ENCODE results near the gene CARM1. TPM values are rescaled to one million over a fixed set of nuclear protein-coding genes. Genes with fewer than 3 reads are reported as not detected.
A peak's percentile ranks its signal among the peaks of the same experiment; 100 is the strongest.

The CARM1 gene
- total RNA-seq, 1 experiment from 2014 or later: 56.2 TPM

DNA sequence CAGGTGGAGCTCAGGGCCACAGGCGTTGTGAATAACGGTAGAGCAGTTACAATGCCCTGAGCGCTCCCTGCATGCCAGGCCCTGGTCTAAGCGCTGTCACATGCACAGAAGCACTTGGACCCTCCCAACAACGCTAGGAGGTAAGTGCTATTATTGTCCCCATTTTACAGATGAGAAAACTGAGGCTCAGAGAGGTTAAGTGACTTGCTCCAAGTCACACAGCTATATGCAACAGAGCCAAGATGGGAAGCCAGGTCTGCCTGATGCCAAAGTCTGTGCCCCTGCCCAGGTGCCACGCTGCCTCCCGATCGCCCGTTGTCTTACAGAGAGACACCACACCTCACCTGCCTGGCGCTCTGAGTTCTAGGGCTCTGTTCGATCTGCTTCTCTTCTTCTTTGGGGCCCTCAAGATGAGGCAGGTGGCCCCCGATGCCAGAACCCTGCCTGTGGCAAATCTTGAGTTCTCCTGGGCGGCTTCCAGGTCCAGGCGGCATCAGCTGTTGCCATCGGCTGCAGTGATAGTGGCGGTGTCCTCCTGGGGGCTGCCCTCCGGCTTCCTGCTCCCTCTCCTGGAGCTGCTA, 37.1 kb downstream of the CARM1 start:
- no peaks in the 10 kb centered on the region for H3K27me3 ChIP-seq (ENCODE audit: low read length)
- POLR2A ChIA-PET (ENCODE audit: unreplicated experiment): no interaction called here

DNA sequence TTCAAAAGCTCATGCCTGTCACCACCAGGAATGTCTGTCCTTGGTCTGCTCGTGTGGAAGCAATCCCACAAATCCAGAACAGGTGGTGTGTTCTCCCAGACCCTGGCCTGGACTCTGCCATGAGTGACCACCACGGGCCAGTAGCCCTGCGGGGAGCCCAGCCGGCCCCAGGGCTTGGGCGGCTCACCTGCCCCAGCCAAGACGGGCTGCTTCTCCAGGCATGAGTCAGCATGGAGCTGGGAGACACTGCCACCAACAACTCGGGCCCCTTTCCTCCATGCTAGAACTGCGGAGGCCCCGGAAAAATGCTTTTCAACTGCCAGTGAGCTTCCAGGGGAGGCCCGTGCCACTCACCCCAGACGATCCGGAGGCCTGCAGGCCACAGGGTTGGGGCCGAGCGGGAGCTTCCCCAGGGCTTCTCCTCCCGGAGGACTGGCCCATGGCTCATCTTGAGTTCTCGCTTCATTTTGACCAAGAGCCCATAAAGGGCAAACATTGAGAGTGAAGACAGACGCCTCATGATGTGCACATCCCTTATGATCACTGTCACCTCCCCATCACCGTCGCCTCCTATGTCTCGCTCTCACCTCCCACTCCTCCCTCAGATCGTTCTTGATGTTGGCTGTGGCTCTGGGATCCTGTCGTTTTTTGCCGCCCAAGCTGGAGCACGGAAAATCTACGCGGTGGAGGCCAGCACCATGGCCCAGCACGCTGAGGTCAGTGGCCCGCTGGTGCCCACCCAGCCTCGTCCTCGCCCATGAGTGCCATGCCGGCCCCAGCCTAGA, 40.4 kb downstream of the CARM1 start:
- ATAC-seq: no peak
- H3K27ac ChIP-seq (ENCODE audit: low read length): no peak overlapping the region
- intact Hi-C loops (cut with micrococcal nuclease): no loop called here
- no TSS peak for BruUV-seq (replicated peaks)
- no peak overlapping the region for H3K4me3 ChIP-seq (ENCODE audit: low read length)
- no peak overlapping the region for H3K4me2 ChIP-seq (ENCODE audit: low read length)
- no peaks in the 10 kb centered on the region for H3K9me3 ChIP-seq (ENCODE audit: low read length)
- DNase-seq: no peak
- H3K27me3 ChIP-seq (ENCODE audit: low read length): no peaks in the 10 kb centered on the region
- TF ChIP-seq, protein P1, sequence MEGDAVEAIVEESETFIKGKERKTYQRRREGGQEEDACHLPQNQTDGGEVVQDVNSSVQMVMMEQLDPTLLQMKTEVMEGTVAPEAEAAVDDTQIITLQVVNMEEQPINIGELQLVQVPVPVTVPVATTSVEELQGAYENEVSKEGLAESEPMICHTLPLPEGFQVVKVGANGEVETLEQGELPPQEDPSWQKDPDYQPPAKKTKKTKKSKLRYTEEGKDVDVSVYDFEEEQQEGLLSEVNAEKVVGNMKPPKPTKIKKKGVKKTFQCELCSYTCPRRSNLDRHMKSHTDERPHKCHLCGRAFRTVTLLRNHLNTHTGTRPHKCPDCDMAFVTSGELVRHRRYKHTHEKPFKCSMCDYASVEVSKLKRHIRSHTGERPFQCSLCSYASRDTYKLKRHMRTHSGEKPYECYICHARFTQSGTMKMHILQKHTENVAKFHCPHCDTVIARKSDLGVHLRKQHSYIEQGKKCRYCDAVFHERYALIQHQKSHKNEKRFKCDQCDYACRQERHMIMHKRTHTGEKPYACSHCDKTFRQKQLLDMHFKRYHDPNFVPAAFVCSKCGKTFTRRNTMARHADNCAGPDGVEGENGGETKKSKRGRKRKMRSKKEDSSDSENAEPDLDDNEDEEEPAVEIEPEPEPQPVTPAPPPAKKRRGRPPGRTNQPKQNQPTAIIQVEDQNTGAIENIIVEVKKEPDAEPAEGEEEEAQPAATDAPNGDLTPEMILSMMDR (conservative IDR thresholded peaks at IDR 0.05; ENCODE audit: low read depth, low read length): no peak
- TF ChIP-seq EZH2phosphoT487 (IDR thresholded peaks at IDR 0.05; ENCODE audit: borderline replicate concordance, low read length): no peak
- no peak for TF ChIP-seq EZH2 (IDR thresholded peaks at IDR 0.05; ENCODE audit: low read length, unreplicated experiment)
- ChIA-PET POLR2A (ENCODE audit: unreplicated experiment) (no interaction called here), CTCF (no interaction called here)
- H3K9me2 ChIP-seq (replicated peaks; ENCODE audit: low read length): no peaks in the 10 kb centered on the region
- H3K9ac ChIP-seq (ENCODE audit: low read length): no peak overlapping the region
- no peaks in the 10 kb centered on the region for H3F3A ChIP-seq (ENCODE audit: low read length, unreplicated experiment)
- H3K79me2 ChIP-seq (ENCODE audit: low read length): no peaks in the 10 kb centered on the region
- H3K4me1 ChIP-seq (ENCODE audit: insufficient read depth, low read length): peaks cover 15% of the 10 kb centered on the region
- H2AFZ ChIP-seq (ENCODE audit: low read length): no peak overlapping the region
- H4K20me1 ChIP-seq (ENCODE audit: low read length): no peaks in the 10 kb centered on the region
- peaks cover 21% of the 10 kb centered on the region for H3K36me3 ChIP-seq (ENCODE audit: low read depth, low read length)

More for the DNA sequence above, 37.1 kb downstream of the CARM1 start:
- Histone ChIP-seq H3K36me3 (ENCODE audit: low read depth, low read length) (peaks cover 21% of the 10 kb centered on the region), H3K4me3 (ENCODE audit: low read length) (no peak overlapping the region), H3K4me2 (ENCODE audit: low read length) (no peak overlapping the region), H3K79me2 (ENCODE audit: low read length) (0 out of 2 replicates have a peak, but pooled peaks cover 6% of the 10 kb centered on the region), H2AFZ (ENCODE audit: low read length) (no peak overlapping the region), H3K9ac (ENCODE audit: low read length) (no peak overlapping the region), H4K20me1 (ENCODE audit: low read length) (no peaks in the 10 kb centered on the region), H3K4me1 (ENCODE audit: insufficient read depth, low read length) (no peaks in the 10 kb centered on the region), H3F3A (ENCODE audit: low read length, unreplicated experiment) (no peaks in the 10 kb centered on the region), H3K9me3 (ENCODE audit: low read length) (no peaks in the 10 kb centered on the region), H3K9me2 (replicated peaks; ENCODE audit: low read length) (no peaks in the 10 kb centered on the region), H3K27ac (ENCODE audit: low read length) (no peak overlapping the region)
- DNase-seq (no peak), ATAC-seq (no peak)
- CTCF ChIA-PET: no interaction called here
- intact Hi-C loops (cut with micrococcal nuclease): no loop called here
- no peak for TF ChIP-seq EZH2 (IDR thresholded peaks at IDR 0.05; ENCODE audit: low read length, unreplicated experiment)
- no peak for TF ChIP-seq EZH2phosphoT487 (IDR thresholded peaks at IDR 0.05; ENCODE audit: borderline replicate concordance, low read length)
- TF ChIP-seq, protein P1 (conservative IDR thresholded peaks at IDR 0.05; ENCODE audit: low read depth, low read length): no peak
- TSS peak; percentile 23 for BruUV-seq (replicated peaks)

DNA sequence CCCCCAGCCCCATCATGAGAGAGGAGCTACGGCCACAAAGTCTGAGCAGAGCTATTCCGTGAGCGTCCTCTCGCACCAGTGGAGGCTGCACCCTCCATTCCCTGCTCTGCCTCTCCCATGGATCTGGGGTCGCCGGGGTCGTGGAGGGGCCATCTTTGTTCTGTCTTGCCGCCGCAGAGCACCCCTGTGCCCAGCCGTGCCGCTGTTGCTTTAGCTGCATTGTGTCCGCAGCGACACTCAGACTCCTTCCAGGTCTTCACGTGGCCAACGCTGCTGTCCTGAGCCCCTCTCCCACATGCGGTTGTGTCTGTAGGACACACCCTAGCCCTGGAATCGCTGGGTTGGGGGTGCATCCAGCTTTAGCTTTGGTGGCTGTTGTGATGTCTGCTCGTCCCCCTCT, 41.3 kb downstream of the CARM1 start:
- no peaks in the 10 kb centered on the region for H4K20me1 ChIP-seq (ENCODE audit: low read length)
- no peaks in the 10 kb centered on the region for H3K9me2 ChIP-seq (replicated peaks; ENCODE audit: low read length)
- DNase-seq (no peak), ATAC-seq (no peak)
- peaks cover 21% of the 10 kb centered on the region for H3K36me3 ChIP-seq (ENCODE audit: low read depth, low read length)
- intact Hi-C loops (cut with micrococcal nuclease): no loop called here
- ChIA-PET CTCF (no interaction called here), POLR2A (ENCODE audit: unreplicated experiment) (no interaction called here)
- no peaks in the 10 kb centered on the region for H3F3A ChIP-seq (ENCODE audit: low read length, unreplicated experiment)
- no peak overlapping the region for H3K4me3 ChIP-seq (ENCODE audit: low read length)
- TF ChIP-seq, protein P1 (conservative IDR thresholded peaks at IDR 0.05; ENCODE audit: low read depth, low read length): no peak
- no TSS peak for BruUV-seq (replicated peaks)
- no peak overlapping the region for H3K9ac ChIP-seq (ENCODE audit: low read length)
- H3K4me2 ChIP-seq (ENCODE audit: low read length): no peak overlapping the region
- peaks cover 15% of the 10 kb centered on the region for H3K4me1 ChIP-seq (ENCODE audit: insufficient read depth, low read length)
- no peaks in the 10 kb centered on the region for H3K27me3 ChIP-seq (ENCODE audit: low read length)
- H3K9me3 ChIP-seq (ENCODE audit: low read length): no peaks in the 10 kb centered on the region
- no peaks in the 10 kb centered on the region for H3K79me2 ChIP-seq (ENCODE audit: low read length)
- no peak overlapping the region for H3K27ac ChIP-seq (ENCODE audit: low read length)
- no peak overlapping the region for H2AFZ ChIP-seq (ENCODE audit: low read length)
